HCT116 (cell line): ENCODE data around the gene THADA. TPM values are rescaled to one million over a fixed set of nuclear protein-coding genes. Genes with fewer than 3 reads are reported as not detected.

ENCODE experiments used
- ATAC-seq: fragments of 200-7000 bp; cut with Tn5 transposase; 2 replicates; pipeline ENCODE4 v1.9.1; 2020; ENCODE audit warnings: mild to moderate bottlenecking, moderate library complexity
- BruUV-seq: library from RNA; stranded (reverse); fragments of 400-500 nt; replicated peaks from 2 replicates; lab custom pipeline; 2021; lab: Mats Ljungman, UMichigan
- CTCF ChIA-PET: fragments of 300-600 bp; sonication (Branson Sonifier 250); formaldehyde crosslinking; loops from one replicate; lab custom pipeline; 2021; ENCODE audit warnings: antibody characterized with exemption; lab: Charles Lee
- POLR2A ChIA-PET: fragments of 300-600, 350-600 bp; sonication (Branson Sonifier 250); formaldehyde crosslinking; loops from one replicate; lab custom pipeline; 2021; ENCODE audit warnings: antibody characterized with exemption; lab: Charles Lee
- RAD21 ChIA-PET, 2 experiments: fragments of 300-600 bp; sonication (Branson Sonifier 250); formaldehyde crosslinking; loops; one replicate each; lab custom pipeline; 2023; ENCODE audit warnings: low total read pairs in 2 of 2; ENCODE audit not compliant: uncharacterized antibody in 2 of 2, unreplicated experiment in 2 of 2, low non-redundant PET in 1 of 2; lab: Charles Lee
- DNase-seq: peaks from one replicate; pipeline ENCODE4 v3.0.0-alpha.2; 2010; ENCODE audit warnings: low read depth, low spot score
- H2AFZ ChIP-seq: fragments of 200-600 bp; shearing (Covaris generic), sonication (generic); 2 replicates; pipeline ENCODE4 v1.6.1; 2017; ENCODE audit warnings: low read depth, mixed run types, mixed read lengths, antibody characterized with exemption, low read length; ENCODE audit not compliant: poor library complexity, severe bottlenecking
- H3K27ac ChIP-seq: 2 replicates; pipeline ENCODE4 v1.5.1; 2012; ENCODE audit warnings: low read depth, low read length
- H3K27me3 ChIP-seq: fragments of 200-600 bp; sonication (generic); 2 replicates; pipeline ENCODE4 v1.6.1; 2016; ENCODE audit warnings: mixed run types, low read length, mixed read lengths; ENCODE audit not compliant: insufficient read depth
- H3K36me3 ChIP-seq, 2 experiments: fragments of 200-500 bp in 1 of 2; fragments of 200-600 bp in 1 of 2; sonication (Bioruptor generic) in 1 of 2; sonication (generic) in 1 of 2; 2 replicates each; pipeline versions ENCODE4 v1.5.1 to v1.6.1; 2014 to 2016; ENCODE audit warnings: low read length in 2 of 2, inconsistent platforms in 1 of 2, mixed read lengths in 1 of 2, mixed run types in 1 of 2; ENCODE audit not compliant: insufficient read depth in 2 of 2, control insufficient read depth in 1 of 2
- H3K4me1 ChIP-seq, 2 experiments: fragments of 200-600 bp in 1 of 2; sonication (generic) in 1 of 2; 2 replicates each; pipeline versions ENCODE4 v1.5.1 to v1.6.1; 2012 to 2017; ENCODE audit warnings: low read length in 2 of 2, inconsistent platforms in 1 of 2, mild to moderate bottlenecking in 1 of 2, mixed read lengths in 1 of 2, mixed run types in 1 of 2, moderate library complexity in 1 of 2; ENCODE audit not compliant: insufficient read depth in 2 of 2, control insufficient read depth in 1 of 2
- H3K4me2 ChIP-seq: fragments of 200-600 bp; sonication (generic); 2 replicates; pipeline ENCODE4 v1.6.1; 2017; ENCODE audit warnings: mixed run types, low read length, mixed read lengths
- H3K4me3 ChIP-seq, 2 experiments: fragments of 200-600 bp in 1 of 2; sonication (generic) in 1 of 2; replicated peaks in 1 of 2; 2 replicates each; pipeline ENCODE4 v1.5.1; 2011 to 2016; ENCODE audit warnings: low read length in 2 of 2, control low read depth in 1 of 2, low read depth in 1 of 2, mild to moderate bottlenecking in 1 of 2, mixed read lengths in 1 of 2, mixed run types in 1 of 2
- H3K79me2 ChIP-seq: fragments of 200-600 bp; sonication (generic); 2 replicates; pipeline ENCODE4 v1.6.1; 2017; ENCODE audit warnings: mild to moderate bottlenecking, mixed run types, low read length, moderate library complexity, mixed read lengths; ENCODE audit not compliant: insufficient read depth
- H3K9ac ChIP-seq: fragments of 200-600 bp; sonication (generic); 2 replicates; pipeline ENCODE4 v1.6.1; 2016; ENCODE audit warnings: low read length, mixed read lengths
- H3K9me2 ChIP-seq: fragments of 200-600 bp; sonication (generic), shearing (Covaris generic); 2 replicates; pipeline ENCODE4 v1.6.1; 2017; ENCODE audit warnings: mixed run types, mild to moderate bottlenecking, moderate library complexity; ENCODE audit not compliant: insufficient read depth
- H3K9me3 ChIP-seq, 2 experiments: fragments of 200-500 bp in 1 of 2; fragments of 200-600 bp in 1 of 2; sonication (Bioruptor generic) in 1 of 2; sonication (generic) in 1 of 2; 2 replicates each; pipeline ENCODE4 v1.6.1; 2014 to 2017; ENCODE audit warnings: low read length in 2 of 2, mixed read lengths in 2 of 2, inconsistent platforms in 1 of 2, low read depth in 1 of 2, mild to moderate bottlenecking in 1 of 2, mixed run types in 1 of 2, moderate library complexity in 1 of 2; ENCODE audit not compliant: control insufficient read depth in 1 of 2, insufficient read depth in 1 of 2
- H4K20me1 ChIP-seq: fragments of 200-600 bp; sonication (generic), shearing (Covaris generic); 2 replicates; pipeline ENCODE4 v1.6.1; 2017; ENCODE audit warnings: mixed run types, mild to moderate bottlenecking, moderate library complexity; ENCODE audit not compliant: insufficient read depth
- CBX3 ChIP-seq: IDR thresholded peaks from 2 replicates; pipeline ENCODE4 v1.6.1; 2012; ENCODE audit warnings: low read depth
- CEBPB ChIP-seq: IDR thresholded peaks from 2 replicates; pipeline ENCODE4 v1.6.1; 2012; ENCODE audit warnings: low read depth
- CTCF ChIP-seq, 3 experiments: fragments of 200-600 bp in 1 of 3; sonication (generic) in 1 of 3; IDR thresholded peaks in 2 of 3; conservative IDR thresholded peaks in 1 of 3; 2 replicates each; pipeline ENCODE4 v1.5.1; 2012 to 2017; ENCODE audit warnings: low read depth in 2 of 3, low read length in 2 of 3, antibody characterized with exemption in 1 of 3, borderline replicate concordance in 1 of 3, control low read depth in 1 of 3, mild to moderate bottlenecking in 1 of 3, mixed read lengths in 1 of 3, mixed run types in 1 of 3, moderate library complexity in 1 of 3; ENCODE audit not compliant: insufficient read depth in 1 of 3
- EGR1 ChIP-seq: IDR thresholded peaks from 2 replicates; pipeline ENCODE4 v1.6.1; 2012; ENCODE audit warnings: low read depth
- ELF1 ChIP-seq: IDR thresholded peaks from 2 replicates; pipeline ENCODE4 v1.6.1; 2012; ENCODE audit warnings: low read depth, borderline replicate concordance
- EZH2 ChIP-seq: fragments of 200-600 bp; sonication (generic); IDR thresholded peaks from 2 replicates; pipeline ENCODE4 v1.6.1; 2017; ENCODE audit warnings: antibody characterized with exemption, mixed run types
- EZH2phosphoT487 ChIP-seq: fragments of 200-600 bp; IDR thresholded peaks from 2 replicates; pipeline ENCODE4 v1.6.1; 2018; ENCODE audit warnings: antibody characterized with exemption, borderline replicate concordance
- FOSL1 ChIP-seq: IDR thresholded peaks from 2 replicates; pipeline ENCODE4 v1.6.1; 2012; ENCODE audit warnings: low read depth
- POLR2A ChIP-seq: IDR thresholded peaks from 2 replicates; pipeline ENCODE4 v1.7.0; 2011; ENCODE audit warnings: borderline replicate concordance; ENCODE audit not compliant: insufficient read depth, insufficient read length; ENCODE audit errors: extremely low read depth
- POLR2AphosphoS5 ChIP-seq: IDR thresholded peaks from 2 replicates; pipeline ENCODE4 v1.6.1; 2011; ENCODE audit warnings: mild to moderate bottlenecking, low read depth, low read length, moderate library complexity
- RAD21 ChIP-seq: IDR thresholded peaks from 2 replicates; pipeline ENCODE4 v1.6.1; 2012; ENCODE audit warnings: low read depth, mild to moderate bottlenecking
- SP1 ChIP-seq: IDR thresholded peaks from 2 replicates; pipeline ENCODE4 v1.6.1; 2012; ENCODE audit warnings: low read depth
- ZBTB33 ChIP-seq: IDR thresholded peaks from 2 replicates; pipeline ENCODE4 v1.6.1; 2011; ENCODE audit warnings: mild to moderate bottlenecking, low read length, moderate library complexity; ENCODE audit not compliant: insufficient replicate concordance; ENCODE audit errors: extremely low read depth
- intact Hi-C: fragments of 100-400 bp; cut with micrococcal nuclease; formaldehyde crosslinking; loops from 2 replicates; pipeline ENCODE4 v1.10.0; 2022
- total RNA-seq: library from RNA; stranded (reverse); gene quantifications from one replicate; pipeline ENCODE4 v1.2.1, GENCODE V29; 2021; ENCODE audit not compliant: unreplicated experiment

THADA gene
- total RNA-seq, 1 experiment from 2014 or later = 30.7 TPM

- no peak for TF ChIP-seq CTCF (IDR thresholded peaks at IDR 0.05 in 2 of 3, conservative IDR thresholded peaks at IDR 0.05 in 1 of 3; ENCODE audit: borderline replicate concordance in 1 of 3, insufficient read depth in 1 of 3, low read depth in 2 of 3, low read length in 2 of 3)
- TF ChIP-seq ZBTB33 = no peak
- no peak for TF ChIP-seq CBX3
- TF ChIP-seq EZH2 = no peak
- no peak for TF ChIP-seq FOSL1
- TF ChIP-seq, all 23 proteins: peak for 0
These were observed 412.1 kb downstream of the THADA start (continued) for GRCh38 chr2:43183743-43184142.

- H3K9me3 ChIP-seq = no peaks in the 10 kb centered on the region
- H3K9ac ChIP-seq = 0 out of 2 replicates have a peak overlapping the region, but pooled peaks have one; percentile 5
- peaks cover 44 to 92% of the 10 kb centered on the region in 2 experiments for H3K4me1 ChIP-seq
- no peak overlapping the region; the same call in 1 of the 2 replicates for H3K27ac ChIP-seq
- no peaks in the 10 kb centered on the region for H4K20me1 ChIP-seq
- ChIA-PET CTCF (interaction anchor here (1.3 to 4.3 kb wide), 2 partner anchors 10 to 11 kb away, joined by 5 to 23 read pairs; no protein-coding TSS in a partner anchor), RAD21 (no interaction called here), POLR2A (interaction anchor here (4.5 kb wide), 1 partner anchor 12 kb away, joined by 23 read pairs; no protein-coding TSS in a partner anchor)
- intact Hi-C loops = no loop called here
- no peak overlapping the region for H2AFZ ChIP-seq
- H3K36me3 ChIP-seq = no peaks in the 10 kb centered on the region
- no peaks in the 10 kb centered on the region for H3K9me2 ChIP-seq
- H3K4me3 ChIP-seq = no peak overlapping the region
- no peak for ATAC-seq
- no peaks in the 10 kb centered on the region for H3K27me3 ChIP-seq
- no peak for TF ChIP-seq ELF1
- TF ChIP-seq CTCF (IDR thresholded peaks at IDR 0.05 in 2 of 3, conservative IDR thresholded peaks at IDR 0.05 in 1 of 3; ENCODE audit: borderline replicate concordance in 1 of 3, insufficient read depth in 1 of 3, low read depth in 2 of 3, low read length in 2 of 3) = no peak
- TF ChIP-seq RAD21 = no peak
- TF ChIP-seq EZH2 = no peak
- TF ChIP-seq POLR2A = no peak
- TF ChIP-seq CEBPB = no peak
- TF ChIP-seq EZH2phosphoT487 = no peak
- no peak for TF ChIP-seq POLR2AphosphoS5
- TF ChIP-seq EGR1 = no peak
- TF ChIP-seq FOSL1 = no peak
- TF ChIP-seq SP1 = no peak
- H3K79me2 ChIP-seq = no peaks in the 10 kb centered on the region
- BruUV-seq = no TSS peak
- no peak for DNase-seq
- peak overlapping the region; percentile 5 for H3K4me2 ChIP-seq
These were observed 414.9 kb downstream of the THADA start for GRCh38 chr2:43180897-43181296.
